Body of pancreas (tissue), 4 donors: Measurements from ENCODE around the gene PSAPL1. TPM values are rescaled to one million over a fixed set of nuclear protein-coding genes. Genes with fewer than 3 reads are reported as not detected.
A peak's percentile ranks its signal among the peaks of the same experiment; 100 is the strongest.

Experiments
- ATAC-seq: fragments of 150-250 bp; one replicate; pipeline ENCODE4 v1.9.1; 2016
- DNase-seq, 4 donors: peaks; one replicate each; pipeline ENCODE4 v3.0.0-alpha.2; 2019
- H3K27ac ChIP-seq, 4 donors: fragments of 200-600 bp; sonication (generic); 1 replicate in 3 of 4; 2 replicates in 1 of 4; pipeline versions ENCODE4 v1.5.1 to v1.6.1; 2016 to 2019; ENCODE audit warnings: mild to moderate bottlenecking in 1 of 4, mixed read lengths in 1 of 4, moderate library complexity in 1 of 4
- H3K27me3 ChIP-seq, 2 donors: fragments of 200-600 bp; sonication (generic); one replicate each; pipeline ENCODE4 v1.6.0; 2016; ENCODE audit warnings: mild to moderate bottlenecking in 1 of 2
- H3K36me3 ChIP-seq, 2 donors: fragments of 200-600 bp; sonication (generic); replicated peaks in 1 of 2; 2 replicates each; pipeline ENCODE4 v1.5.1; 2016; ENCODE audit warnings: low read depth in 2 of 2; ENCODE audit not compliant: insufficient read depth in 1 of 2
- H3K4me1 ChIP-seq: fragments of 200-600 bp; sonication (generic); one replicate; pipeline ENCODE4 v1.6.0; 2016
- H3K4me3 ChIP-seq, 2 donors: fragments of 200-600 bp; sonication (generic); 1 replicate in 1 of 2; 2 replicates in 1 of 2; pipeline ENCODE4 v1.5.1; 2016 to 2019
- H3K9me3 ChIP-seq, 3 donors: fragments of 200-600 bp; sonication (generic); 1 replicate in 2 of 3; 2 replicates in 1 of 3; pipeline ENCODE4 v1.5.1; 2016
- CTCF ChIP-seq, 7 experiments: fragments of 450-650 bp in 4 of 7; fragments of 200-600 bp in 3 of 7; sonication (generic) in 3 of 7; IDR thresholded peaks; one replicate each; pipeline ENCODE4 v1.5.1; 2016 to 2019; ENCODE audit warnings: antibody characterized with exemption in 7 of 7
- POLR2A ChIP-seq, 3 donors: fragments of 450-650 bp; IDR thresholded peaks; one replicate each; pipeline ENCODE4 v1.6.1; 2016; ENCODE audit warnings: antibody characterized with exemption in 3 of 3, mild to moderate bottlenecking in 2 of 3
- WGBS, 2 donors: methylation state at CpG; one replicate each; pipeline ENCODE4 v1.1.5; 2017; 5-methylcytosine and 5-hydroxymethylcytosine counted together
- intact Hi-C: fragments of 100-400 bp; cut with DNase I; formaldehyde crosslinking; loops from one replicate; pipeline ENCODE4 v1.15.1; 2023
- total RNA-seq, 2 donors: library from RNA; depleted of rRNA; stranded (reverse); fragments of >200 nt; gene quantifications; one replicate each; pipeline ENCODE4 v1.1.0, GENCODE V29; 2016

PSAPL1 gene
- total RNA-seq, 2 donors from 2014 or later: 0.52 TPM; not detected in 1

DNA sequence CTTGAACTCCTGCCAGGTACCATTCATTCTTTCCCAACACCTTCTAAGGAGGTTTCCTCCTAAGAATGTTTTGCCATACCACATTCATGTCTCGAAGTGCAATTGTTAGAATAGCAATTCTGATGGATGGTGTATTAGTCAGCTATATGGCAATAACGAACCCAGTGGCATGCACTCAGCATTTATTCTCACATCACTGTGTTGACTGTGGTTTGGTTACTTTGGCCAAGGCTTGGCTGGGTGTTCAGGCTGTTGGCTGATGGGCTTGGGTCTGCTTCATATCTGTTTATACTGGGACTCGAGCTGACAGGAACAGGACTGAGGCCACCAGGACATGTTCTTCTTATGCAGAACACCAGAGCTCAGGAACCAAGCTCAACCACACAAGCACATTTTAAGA lies 31.7 kb downstream of the PSAPL1 start:
- peak overlapping the region in 1 of 4 donors; percentile 45 for H3K27ac ChIP-seq
- no peak for ATAC-seq

GRCh38 chr4:7402526-7402925 lies 32.2 kb downstream of the PSAPL1 start:
- TF ChIP-seq POLR2A (IDR thresholded peaks at IDR 0.05) (no peak), CTCF (IDR thresholded peaks at IDR 0.05) (no peak)
- WGBS, 2 donors: 10 to 24% methylated on average over 4 of the region's 4 CpGs
- intact Hi-C loops: no loop called here
- Histone ChIP-seq H3K4me1 (peaks cover 6% of the 10 kb centered on the region), H3K9me3 (no peaks in the 10 kb centered on the region), H3K36me3 (no peaks in the 10 kb centered on the region), H3K4me3 (no peak overlapping the region), H3K27me3 (no peaks in the 10 kb centered on the region), H3K27ac (no peak overlapping the region)
- ATAC-seq: peak; percentile 40
- DNase-seq: peak in 3 of 4 donors; percentile 1 to 46 (median 11)

More for the DNA sequence above, 31.7 kb downstream of the PSAPL1 start:
- Histone ChIP-seq H3K4me3 (no peak overlapping the region), H3K4me1 (peaks cover 3% of the 10 kb centered on the region), H3K36me3 (no peaks in the 10 kb centered on the region), H3K9me3 (no peaks in the 10 kb centered on the region), H3K27me3 (no peaks in the 10 kb centered on the region)
- TF ChIP-seq CTCF (IDR thresholded peaks at IDR 0.05) (no peak), POLR2A (IDR thresholded peaks at IDR 0.05) (no peak)
- DNase-seq: peak in 3 of 4 donors; percentile 10 to 59 (median 15)
- WGBS, 2 donors: 26 to 40% methylated on average over 3 of the region's 3 CpGs
- intact Hi-C loops: no loop called here

- ATAC-seq (no peak), DNase-seq (no peak)
- Histone ChIP-seq H3K36me3 (no peaks in the 10 kb centered on the region), H3K9me3 (no peaks in the 10 kb centered on the region), H3K4me1 (peaks cover 6% of the 10 kb centered on the region), H3K4me3 (no peak overlapping the region), H3K27ac (no peak overlapping the region), H3K27me3 (no peaks in the 10 kb centered on the region)
- intact Hi-C loops: no loop called here
- TF ChIP-seq POLR2A (IDR thresholded peaks at IDR 0.05) (no peak), CTCF (IDR thresholded peaks at IDR 0.05) (no peak)
- 45 to 50% methylated on average over 2 of the region's 2 CpGs for WGBS, 2 donors
Measured at GRCh38 chr4:7400671-7401298, 33.9 kb downstream of the PSAPL1 start.

DNA sequence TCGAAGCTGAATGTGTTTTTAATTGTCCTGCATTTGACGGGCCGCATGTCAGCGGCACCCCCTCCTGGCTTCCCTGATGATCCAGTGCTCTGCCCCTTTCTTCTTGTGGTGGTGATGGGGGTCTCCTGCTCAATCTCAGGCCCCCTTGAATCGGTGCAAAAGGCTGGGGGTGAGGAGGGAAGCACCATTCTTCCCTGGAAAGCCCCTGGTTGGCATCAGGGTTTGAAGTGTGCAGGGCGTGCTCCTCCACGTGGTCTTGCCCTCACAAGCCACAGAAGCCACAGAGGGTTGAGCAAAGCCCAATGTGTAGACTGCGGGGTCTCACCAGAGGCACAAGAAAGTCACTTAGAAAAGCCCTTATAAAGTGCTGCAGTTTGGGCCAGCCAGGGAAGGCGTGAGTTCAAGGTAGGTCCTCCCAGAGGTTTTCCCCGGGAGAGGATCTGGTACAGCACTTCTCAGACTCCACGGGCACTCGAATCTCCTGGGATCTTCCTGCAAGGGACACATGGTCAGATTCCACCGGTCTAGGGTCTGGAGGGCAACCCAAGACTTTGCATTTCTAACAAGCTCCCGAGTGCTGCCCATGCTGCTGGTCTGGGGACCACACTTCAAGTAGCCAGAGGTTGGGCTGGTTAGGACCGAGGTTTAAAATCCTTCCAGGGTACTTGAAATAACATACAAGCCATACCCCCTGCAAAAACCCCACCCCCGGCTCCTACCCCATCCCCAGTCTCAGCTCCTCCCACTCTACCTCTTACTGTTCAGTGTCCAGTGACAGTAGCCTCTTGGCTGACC lies 35.1 kb downstream of the PSAPL1 start:
- no peak overlapping the region for H3K4me3 ChIP-seq
- ATAC-seq (no peak), DNase-seq (peak in 1 of 4 donors; percentile 3)
- WGBS, 2 donors: 71 to 79% methylated on average over 12 to 15 of the region's 16 CpGs
- H3K4me1 ChIP-seq: peaks cover 6% of the 10 kb centered on the region
- H3K36me3 ChIP-seq: no peaks in the 10 kb centered on the region
- intact Hi-C loops: no loop called here
- H3K9me3 ChIP-seq: no peaks in the 10 kb centered on the region
- TF ChIP-seq CTCF (IDR thresholded peaks at IDR 0.05) (no peak), POLR2A (IDR thresholded peaks at IDR 0.05) (no peak)
- H3K27me3 ChIP-seq: no peaks in the 10 kb centered on the region
- H3K27ac ChIP-seq: no peak overlapping the region
